HepG2 (cell line): ENCODE results near the gene SPATA25. TPM values are rescaled to one million over a fixed set of nuclear protein-coding genes. Genes with fewer than 3 reads are reported as not detected.

Experiments used
- ATAC-seq: fragments of 200-7000 bp; cut with Tn5 transposase; 3 replicates; pipeline ENCODE4 v1.9.1; 2020; ENCODE audit warnings: mild to moderate bottlenecking, moderate library complexity
- BruUV-seq: library from RNA; stranded (reverse); fragments of 400-500 nt; replicated peaks from 2 replicates; lab custom pipeline; 2021; lab: Mats Ljungman, UMichigan
- CTCF ChIA-PET: fragments of 300-600 bp; formaldehyde crosslinking; extraction: SDS; loops from one replicate; lab custom pipeline; 2021; ENCODE audit warnings: low total read pairs, inconsistent platforms, low intra/inter-chr PET ratio; lab: Yijun Ruan, JAX
- POLR2A ChIA-PET: fragments of 350-600 bp; sonication (Branson Sonifier 250); formaldehyde crosslinking; loops from one replicate; lab custom pipeline; 2020; ENCODE audit warnings: antibody characterized with exemption, inconsistent platforms; lab: Yijun Ruan, JAX
- DNase-seq: peaks from one replicate; pipeline ENCODE4 v3.0.0-alpha.2; 2015; ENCODE audit warnings: low spot score
- FAIRE-seq: peaks from 3 replicates; lab custom pipeline; 2011; peaks lifted over from hg19 to GRCh38; lab: Jason Lieb, UNC
- H2AFZ ChIP-seq: one replicate; pipeline ENCODE4 v1.6.1; 2011; ENCODE audit warnings: low read length, inconsistent platforms
- H3K27ac ChIP-seq: fragments of 300-600 bp; 3 replicates; pipeline ENCODE4 v1.8.0; 2011; ENCODE audit warnings: mixed run types, mild to moderate bottlenecking, mixed read lengths, low read length, inconsistent platforms; ENCODE audit not compliant: insufficient read depth; ENCODE audit errors: extremely low read length
- H3K27me3 ChIP-seq, 2 experiments: fragments of 200-600 bp in 1 of 2; 2 replicates in 1 of 2; 3 replicates in 1 of 2; pipeline versions ENCODE4 v1.6.0 to v1.8.0; 2011; ENCODE audit warnings: low read length in 2 of 2, mild to moderate bottlenecking in 2 of 2, moderate library complexity in 2 of 2, inconsistent platforms in 1 of 2; ENCODE audit not compliant: insufficient read depth in 2 of 2, control insufficient read depth in 1 of 2
- H3K36me3 ChIP-seq, 2 experiments: fragments of 200-600 bp in 1 of 2; replicated peaks in 1 of 2; 2 replicates in 1 of 2; 3 replicates in 1 of 2; pipeline versions ENCODE4 v1.5.1 to v1.8.0; 2011; ENCODE audit warnings: low read length in 2 of 2, inconsistent platforms in 1 of 2; ENCODE audit not compliant: insufficient read depth in 2 of 2, control insufficient read depth in 1 of 2
- H3K4me1 ChIP-seq: 2 replicates; pipeline ENCODE4 v1.5.1; 2012; ENCODE audit warnings: low read length, inconsistent platforms; ENCODE audit not compliant: insufficient read depth
- H3K4me2 ChIP-seq: 2 replicates; pipeline ENCODE4 v1.6.0; 2011; ENCODE audit warnings: low read depth, low read length, inconsistent platforms
- H3K4me3 ChIP-seq, 3 experiments: fragments of 200-600 bp in 1 of 3; sonication (generic), shearing (Covaris generic) in 1 of 3; replicated peaks in 1 of 3; 2 replicates each; pipeline ENCODE4 v1.5.1; 2011 to 2016; ENCODE audit warnings: low read length in 3 of 3, inconsistent platforms in 2 of 3, low read depth in 2 of 3, mild to moderate bottlenecking in 2 of 3, control low read depth in 1 of 3, mixed read lengths in 1 of 3; ENCODE audit not compliant: insufficient read depth in 1 of 3
- H3K79me2 ChIP-seq: one replicate; pipeline ENCODE4 v1.6.1; 2011; ENCODE audit warnings: low read length, inconsistent platforms; ENCODE audit not compliant: insufficient read depth
- H3K9ac ChIP-seq: 2 replicates; pipeline ENCODE4 v1.6.0; 2011; ENCODE audit warnings: mild to moderate bottlenecking, low read depth, low read length, inconsistent platforms; ENCODE audit not compliant: insufficient read depth
- H3K9me3 ChIP-seq: 2 replicates; pipeline ENCODE4 v1.5.1; 2012; ENCODE audit warnings: mild to moderate bottlenecking, low read length
- H4K20me1 ChIP-seq: 2 replicates; pipeline ENCODE4 v1.6.0; 2011; ENCODE audit warnings: inconsistent platforms, mild to moderate bottlenecking, low read length, moderate library complexity; ENCODE audit not compliant: insufficient read depth
- ARID2 ChIP-seq: sonication (generic); formaldehyde crosslinking; IDR thresholded peaks from 2 replicates; pipeline ENCODE4 v1.8.1; 2022; ENCODE audit warnings: mild to moderate bottlenecking, missing genetic modification reagents, borderline replicate concordance
- FUBP1 ChIP-seq: sonication (generic); formaldehyde crosslinking; IDR thresholded peaks from 2 replicates; pipeline ENCODE4 v1.5.1; 2020; ENCODE audit warnings: missing genetic modification reagents, mild to moderate bottlenecking, borderline replicate concordance
- MBD4 ChIP-seq: IDR thresholded peaks from 2 replicates; pipeline ENCODE4 v1.6.1; 2012; ENCODE audit warnings: low read length, inconsistent platforms, borderline replicate concordance
- MXI1 ChIP-seq: IDR thresholded peaks from 3 replicates; pipeline ENCODE4 v1.6.1; 2012; ENCODE audit warnings: low read depth, low read length, inconsistent platforms, borderline replicate concordance
- NFKBIZ ChIP-seq: IDR thresholded peaks from 2 replicates; pipeline ENCODE4 v1.6.1; 2018; ENCODE audit warnings: missing genetic modification reagents, missing compliant biosample characterization
- PHF21A ChIP-seq: sonication (generic); formaldehyde crosslinking; IDR thresholded peaks from 2 replicates; pipeline ENCODE4 v1.5.0; 2020; ENCODE audit warnings: mild to moderate bottlenecking, missing genetic modification reagents
- PRDM10 ChIP-seq: sonication (generic); formaldehyde crosslinking; IDR thresholded peaks from 2 replicates; pipeline ENCODE4 v1.4.0; 2020; ENCODE audit warnings: low read depth, missing genetic modification reagents
- SRSF9 ChIP-seq: fragments of 200-400 bp; formaldehyde crosslinking; IDR thresholded peaks from 2 replicates; pipeline ENCODE4 v1.6.1; 2018; ENCODE audit warnings: borderline replicate concordance, mild to moderate bottlenecking, low read depth, low read length; ENCODE audit not compliant: insufficient read depth, poor library complexity, severe bottlenecking
- TAF15 ChIP-seq: fragments of 200-400 bp; formaldehyde crosslinking; IDR thresholded peaks from one replicate; pipeline ENCODE4 v1.6.1; 2018; ENCODE audit warnings: mild to moderate bottlenecking, low read depth, low read length; ENCODE audit not compliant: poor library complexity, severe bottlenecking
- U2AF2 ChIP-seq: fragments of 200-400 bp; formaldehyde crosslinking; IDR thresholded peaks from 2 replicates; pipeline ENCODE4 v1.6.1; 2017; ENCODE audit warnings: low read depth, mild to moderate bottlenecking, low read length
- YY1 ChIP-seq: IDR thresholded peaks from 2 replicates; pipeline ENCODE4 v1.6.1; 2011; ENCODE audit warnings: low read length, low read depth, moderate library complexity, mild to moderate bottlenecking; ENCODE audit not compliant: insufficient read depth, insufficient replicate concordance
- ZBTB20 ChIP-seq: sonication (generic); formaldehyde crosslinking; IDR thresholded peaks from 2 replicates; pipeline ENCODE4 v1.8.1; 2023; ENCODE audit warnings: missing genetic modification reagents, low read depth, mild to moderate bottlenecking, borderline replicate concordance
- ZNF256 ChIP-seq: sonication (generic); formaldehyde crosslinking; conservative IDR thresholded peaks from 2 replicates; pipeline ENCODE4 v1.4.0; 2020; ENCODE audit warnings: missing genetic modification reagents
- ZNF282 ChIP-seq: fragments of 450-650 bp; IDR thresholded peaks from 2 replicates; pipeline ENCODE4 v1.6.1; 2018; ENCODE audit not compliant: partially characterized antibody
- ZNF331 ChIP-seq: sonication (generic); formaldehyde crosslinking; IDR thresholded peaks from 2 replicates; pipeline ENCODE4 v1.4.0; 2020; ENCODE audit warnings: missing genetic modification reagents
- ZNF333 ChIP-seq: sonication (generic); formaldehyde crosslinking; IDR thresholded peaks from 2 replicates; pipeline ENCODE4 v1.4.0; 2020; ENCODE audit warnings: mild to moderate bottlenecking, missing genetic modification reagents, borderline replicate concordance
- ZNF337 ChIP-seq: sonication (generic); formaldehyde crosslinking; IDR thresholded peaks from 2 replicates; pipeline ENCODE4 v1.5.1; 2020; ENCODE audit warnings: missing genetic modification reagents, low read depth, mild to moderate bottlenecking, borderline replicate concordance
- ZNF772 ChIP-seq: sonication (generic); formaldehyde crosslinking; IDR thresholded peaks from 2 replicates; pipeline ENCODE4 v1.5.0; 2020; ENCODE audit warnings: mild to moderate bottlenecking, missing genetic modification reagents
- WGBS: methylation state at CpG from one replicate; pipeline ENCODE4 v1.1.6; 2017; ENCODE audit warnings: low lambda C conversion rate; 5-methylcytosine and 5-hydroxymethylcytosine counted together
- in situ Hi-C: cut with HindIII; loops from 2 replicates; pipeline ENCODE4 v1.10.0; 2017; ENCODE audit warnings: low pct_unique_long_range_greater_than_20kb; ENCODE audit not compliant: extremely low pct_ligation_motif_present
- intact Hi-C: fragments of 100-400 bp; cut with micrococcal nuclease; formaldehyde crosslinking; loops from one replicate; pipeline ENCODE4 v1.10.0; 2022; ENCODE audit not compliant: unreplicated experiment
- polyA plus RNA-seq, 8 experiments: library from polyadenylated mRNA; depleted of rRNA in 3 of 8; stranded (reverse) in 7 of 8; unstranded in 1 of 8; fragments of >200 nt; fragmentation: Illumina TruSeq in 4 of 8; extraction: Trizol in 4 of 8; gene quantifications; 2 replicates each; pipeline versions ENCODE4 v1.2.1 to v1.2.3, GENCODE V29; 2011 to 2016; ENCODE audit warnings: low read depth in 4 of 8, missing spikeins in 1 of 8, mixed read lengths in 1 of 8; ENCODE audit not compliant: insufficient read depth in 1 of 8
- total RNA-seq, 5 experiments: library from RNA; depleted of rRNA; stranded (reverse); fragments of >200 nt; fragmentation: Illumina TruSeq; extraction: Trizol; gene quantifications; 2 replicates each; pipeline ENCODE4 v1.2.3, GENCODE V29; 2016; ENCODE audit warnings: low read depth in 1 of 5

Gene SPATA25
- total and polyA plus RNA-seq, 2 of the 13 experiments (the other 11 are each of a cell fraction or from before 2014, with no cell fraction given): 4.8 to 7.6 TPM

GRCh38 chr20:45857114-45857881, 30.1 kb downstream of the SPATA25 start, which contains the start of the genes ACOT8 and ZSWIM3 (continued):
- TF ChIP-seq MBD4 (no peak), ZBTB20 (no peak), PRDM10 (peak; percentile 9; the same call in 1 of the 2 replicates), SRSF9 (no peak), ARID2 (peak; percentile 97; the same call in 1 of the 2 replicates), ZNF333 (0 out of 2 replicates have a peak, but pooled peaks have one; percentile 11), PHF21A (peak; percentile 89), ZNF256 (CRISPR knock-in tag) (no peak)
- TF ChIP-seq, all 625 proteins: peak for 331

GRCh38 chr20:45853484-45853883, 33.9 kb downstream of the SPATA25 start:
- CTCF ChIA-PET: no interaction called here
- TF ChIP-seq TAF15: no peak
- TF ChIP-seq FUBP1: no peak
- no peak for TF ChIP-seq NFKBIZ (CRISPR knock-in tag)
- no peak for TF ChIP-seq ZNF337 (CRISPR knock-in tag)
- no peak for TF ChIP-seq MXI1
- no peak for TF ChIP-seq YY1
- no peak for TF ChIP-seq U2AF2
- no peak for TF ChIP-seq ZNF772 (CRISPR knock-in tag)
- TF ChIP-seq ZNF331 (CRISPR knock-in tag): no peak
- TF ChIP-seq ZNF282: no peak

More at GRCh38 chr20:45853484-45853883, 33.9 kb downstream of the SPATA25 start:
- H3K79me2 ChIP-seq: peaks cover 4% of the 10 kb centered on the region
- DNase-seq (no peak), FAIRE-seq (no peak), ATAC-seq (no peak)
- H4K20me1 ChIP-seq: no peaks in the 10 kb centered on the region
- no peak overlapping the region for H2AFZ ChIP-seq
- no peak overlapping the region for H3K27ac ChIP-seq
- POLR2A ChIA-PET: interaction anchor here (1.3 kb wide), 1 partner anchor 27 kb away, joined by 3 read pairs; no protein-coding TSS in a partner anchor
- H3K4me3 ChIP-seq: no peak overlapping the region
- H3K9ac ChIP-seq: no peak overlapping the region
- H3K9me3 ChIP-seq: no peaks in the 10 kb centered on the region
- H3K4me1 ChIP-seq: peaks cover 17% of the 10 kb centered on the region
- no peaks in the 10 kb centered on the region; a peak in 1 of 5 replicates for H3K27me3 ChIP-seq
- no peak overlapping the region for H3K4me2 ChIP-seq
- peaks cover 0 to under 1% of the 10 kb centered on the region in 2 experiments; a peak in 1 of 5 replicates for H3K36me3 ChIP-seq
- WGBS: 88% methylated on average over 2 of the region's 2 CpGs
- in situ Hi-C loops (no loop called here), intact Hi-C loops (no loop called here)
- no TSS peak for BruUV-seq
